Ishikawa (cell line): ENCODE measurements around the gene TRIM32.

Experiments used
- CEBPB ChIP-seq: IDR thresholded peaks from 2 replicates; pipeline ENCODE4 v1.6.1; 2012
- EP300 ChIP-seq: IDR thresholded peaks from 2 replicates; pipeline ENCODE4 v1.6.1; 2012; ENCODE audit warnings: borderline replicate concordance
- MAX ChIP-seq: IDR thresholded peaks from 2 replicates; pipeline ENCODE4 v1.6.1; 2012
- RAD21 ChIP-seq: IDR thresholded peaks from 2 replicates; pipeline ENCODE4 v1.6.1; 2012; ENCODE audit warnings: low read depth
- ZBTB7A ChIP-seq: IDR thresholded peaks from 2 replicates; pipeline ENCODE4 v1.6.1; 2012; ENCODE audit warnings: low read depth
- TF ChIP-seq, protein P1 (sequence below): IDR thresholded peaks from 2 replicates; pipeline ENCODE4 v1.6.1; 2012

GRCh38 chr9:116720111-116720510, 33.0 kb downstream of the TRIM32 start:
- TF ChIP-seq, protein P1, sequence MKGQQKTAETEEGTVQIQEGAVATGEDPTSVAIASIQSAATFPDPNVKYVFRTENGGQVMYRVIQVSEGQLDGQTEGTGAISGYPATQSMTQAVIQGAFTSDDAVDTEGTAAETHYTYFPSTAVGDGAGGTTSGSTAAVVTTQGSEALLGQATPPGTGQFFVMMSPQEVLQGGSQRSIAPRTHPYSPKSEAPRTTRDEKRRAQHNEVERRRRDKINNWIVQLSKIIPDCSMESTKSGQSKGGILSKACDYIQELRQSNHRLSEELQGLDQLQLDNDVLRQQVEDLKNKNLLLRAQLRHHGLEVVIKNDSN = no peak
- TF ChIP-seq CEBPB (no peak), RAD21 (no peak), EP300 (no peak), MAX (no peak), ZBTB7A (no peak)
